Stimulated activated CD8-positive, alpha-beta memory T cell treated with anti-CD3 and anti-CD28 coated beads, Interleukin-4, amount 100 ng/mL, for 4 hours (primary cell): Measurements from ENCODE around the gene TIFAB.
"Not testable (repeated sequence)": the region's sequence is repeated elsewhere in the genome, so short reads cannot be mapped to it uniquely, and the experiment has no call there.

Experiments used
- DNase-seq, 2 donors: peaks; one replicate each; pipeline ENCODE4 v3.0.0-alpha.2; 2020; ENCODE audit warnings: low read depth in 2 of 2, low spot score in 1 of 2

TIFAB gene, protein sequence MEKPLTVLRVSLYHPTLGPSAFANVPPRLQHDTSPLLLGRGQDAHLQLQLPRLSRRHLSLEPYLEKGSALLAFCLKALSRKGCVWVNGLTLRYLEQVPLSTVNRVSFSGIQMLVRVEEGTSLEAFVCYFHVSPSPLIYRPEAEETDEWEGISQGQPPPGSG

DNA sequence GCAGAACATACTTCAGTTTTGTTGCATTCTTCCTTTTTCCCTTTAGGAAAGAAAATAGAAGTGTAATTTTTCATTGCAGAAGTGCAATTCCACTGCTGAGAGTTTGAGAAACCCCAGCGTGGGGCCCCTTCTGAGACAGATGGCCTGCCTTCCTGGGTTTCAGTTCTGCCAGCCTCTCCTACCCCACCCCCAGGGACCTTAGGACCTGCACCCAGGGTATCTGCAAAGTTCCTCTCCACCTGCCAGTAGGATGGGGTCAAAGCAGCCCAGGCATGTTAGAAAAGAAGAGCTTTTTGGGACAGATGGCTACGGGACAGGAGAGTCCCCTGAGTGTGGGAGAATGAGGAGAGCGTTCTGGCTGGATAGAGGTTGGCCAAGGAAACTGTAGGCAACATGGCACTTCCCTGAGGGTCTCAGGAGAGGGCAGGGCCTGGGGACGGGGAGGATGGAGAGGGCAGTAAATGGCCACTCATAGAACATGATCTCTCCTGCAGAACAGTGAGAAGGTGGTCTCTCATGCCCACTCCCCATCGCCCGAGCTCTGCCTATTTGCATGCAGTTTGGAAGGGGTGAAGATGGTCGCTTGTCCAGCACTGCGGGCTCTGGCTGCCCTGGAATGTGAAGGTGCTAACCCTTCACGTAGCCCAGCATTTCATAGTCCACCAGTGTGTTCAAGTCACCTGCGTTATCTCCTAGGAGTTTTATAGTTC, at the start of gene TIFAB:
Gene TIFAB, minus strand, starts transcription at position 31 of the 710 bp plus-strand sequence. CDS start 2,412 bp downstream, outside the sequence.
- no peak for DNase-seq

DNA sequence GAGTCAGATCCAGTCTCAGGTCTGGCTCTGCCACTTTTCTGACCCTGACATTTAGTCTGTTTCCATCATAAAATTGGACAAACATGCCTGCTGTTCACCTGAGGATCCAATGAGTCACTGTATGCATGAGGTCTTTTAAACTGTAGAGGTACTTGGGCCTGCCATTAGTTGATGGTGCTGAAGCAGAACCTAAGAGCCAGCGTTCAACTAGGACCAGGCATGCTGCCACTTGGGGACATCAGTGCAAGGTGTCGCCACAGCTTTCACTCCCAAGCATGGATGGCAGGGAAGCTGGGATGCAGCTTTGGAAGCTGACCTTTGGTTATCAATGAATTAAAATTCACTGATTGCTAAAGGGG, 46.5 kb upstream of the TIFAB start:
- DNase-seq, result no peak

DNA sequence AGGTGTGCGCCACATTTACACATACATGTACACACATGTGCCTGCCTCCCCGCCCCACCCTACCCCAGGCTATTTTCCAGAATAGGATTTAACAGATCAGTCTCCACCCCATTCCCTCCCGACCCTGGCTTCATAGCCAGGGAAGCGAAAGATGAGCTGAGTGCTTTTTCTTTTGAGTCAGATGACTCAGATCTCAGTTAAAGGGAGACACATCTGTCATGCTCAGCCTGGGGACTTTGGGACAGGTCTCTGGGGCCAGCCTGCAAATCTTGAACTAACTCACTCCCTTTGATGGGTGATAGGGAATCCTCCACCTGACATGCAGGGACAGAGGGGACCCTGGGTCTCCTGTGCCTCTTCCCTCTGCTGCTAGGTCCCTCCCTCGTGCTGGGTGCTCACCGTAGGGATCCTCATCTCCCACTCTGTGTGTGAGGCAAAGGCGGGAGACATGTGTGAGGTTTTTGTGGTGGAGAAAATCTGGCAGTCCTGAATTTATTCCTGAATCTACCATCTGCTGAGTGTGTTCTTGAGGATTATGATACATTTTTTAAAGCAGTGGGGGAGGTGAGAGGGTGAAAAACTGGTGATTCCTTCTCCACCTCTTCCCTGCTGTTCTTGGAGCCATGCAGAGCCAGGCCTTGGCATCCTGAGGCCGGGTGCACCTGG, 46.0 kb upstream of the TIFAB start:
- no peak for DNase-seq

DNA sequence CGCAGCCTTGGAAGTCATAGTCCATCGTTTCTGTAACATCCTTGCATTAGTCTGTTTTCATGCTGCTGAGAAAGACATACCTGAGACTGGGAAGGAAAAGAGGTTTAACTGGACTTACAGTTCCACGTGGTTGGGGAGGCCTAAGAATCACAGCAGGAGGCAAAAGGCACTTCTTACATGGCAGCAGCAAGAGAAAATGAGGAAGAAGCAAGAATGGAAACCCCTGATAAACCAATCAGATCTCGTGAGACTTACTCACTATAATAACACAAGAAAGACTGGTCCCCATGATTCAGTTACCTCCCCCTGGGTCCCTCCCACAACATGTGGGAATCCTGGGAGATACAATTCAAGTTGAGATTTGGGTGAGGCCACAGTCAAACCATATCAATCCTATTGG, 43.4 kb upstream of the TIFAB start:
- DNase-seq, result not testable (repeated sequence)

DNA sequence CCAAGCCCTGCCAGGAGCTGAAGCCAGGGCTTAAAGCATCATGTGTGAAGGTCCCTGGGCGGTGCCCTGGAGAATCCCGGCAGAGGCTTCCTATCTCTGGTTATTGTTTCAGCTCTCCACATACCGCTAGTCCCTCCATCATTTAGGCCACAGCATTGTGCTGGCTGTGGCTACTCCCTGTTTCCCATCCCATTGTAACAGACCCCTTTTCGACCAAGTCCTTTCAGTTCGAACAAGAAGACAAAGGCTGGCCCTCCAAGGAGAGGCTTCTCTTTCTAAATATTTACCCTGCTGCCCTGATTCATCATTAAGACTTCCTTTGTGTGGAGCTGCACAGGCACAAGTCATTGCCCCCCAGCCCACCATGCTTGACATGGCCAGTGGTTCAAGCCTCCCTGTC, 42.0 kb upstream of the TIFAB start:
- no peak for DNase-seq

DNA sequence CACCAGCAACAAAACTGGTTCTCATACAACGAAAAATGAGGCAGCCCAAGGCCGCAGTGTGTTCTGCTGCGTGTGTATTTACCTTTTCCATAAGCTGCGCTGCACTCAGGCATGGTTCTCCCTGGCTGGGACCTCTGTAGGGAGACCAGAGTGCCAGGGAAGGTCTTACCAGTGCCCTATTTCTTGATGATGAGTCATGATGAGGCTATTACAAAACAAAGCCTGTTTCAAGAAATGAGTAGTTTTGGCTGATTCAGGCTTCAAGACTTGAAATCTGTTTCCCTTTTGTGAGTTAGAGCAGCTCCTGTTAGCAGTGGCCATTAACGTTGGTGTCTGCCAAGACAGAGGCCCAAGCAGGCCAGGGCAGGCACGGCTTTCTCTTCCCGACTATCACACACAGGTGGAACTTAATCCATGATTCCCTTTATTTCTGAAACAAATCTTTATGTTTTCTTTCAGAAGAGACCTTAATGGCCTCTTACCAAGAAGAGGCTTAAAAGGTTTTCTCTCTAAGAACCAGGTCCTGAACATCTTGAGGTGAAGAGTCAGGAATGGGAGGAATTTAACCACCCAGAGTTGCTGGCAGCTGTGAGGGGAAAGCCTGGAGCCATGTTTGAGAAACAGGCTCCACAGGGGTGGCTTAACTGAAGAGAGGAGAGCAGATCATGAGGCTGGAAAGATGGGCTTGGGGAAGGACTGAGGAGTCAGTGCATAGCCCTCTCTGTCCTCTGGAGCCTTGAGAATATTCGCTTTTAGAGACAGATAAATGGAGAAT, 41.4 kb upstream of the TIFAB start:
- no peak for DNase-seq

DNA sequence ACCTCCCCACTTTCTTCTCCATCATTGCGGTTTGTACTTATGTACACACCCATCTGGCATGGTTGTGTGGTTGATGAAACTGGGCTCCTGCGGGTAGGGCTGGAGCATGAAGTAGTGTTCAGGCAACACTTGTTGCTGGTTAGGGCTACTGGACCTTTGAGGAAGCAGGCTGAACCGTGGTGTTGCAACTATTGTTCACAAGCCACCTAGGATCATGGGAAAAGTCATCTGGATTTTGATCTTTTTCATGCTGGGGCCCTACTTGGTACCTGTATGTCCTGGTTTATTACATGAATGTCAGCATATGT, 40.1 kb upstream of the TIFAB start:
- DNase-seq, result no peak

DNA sequence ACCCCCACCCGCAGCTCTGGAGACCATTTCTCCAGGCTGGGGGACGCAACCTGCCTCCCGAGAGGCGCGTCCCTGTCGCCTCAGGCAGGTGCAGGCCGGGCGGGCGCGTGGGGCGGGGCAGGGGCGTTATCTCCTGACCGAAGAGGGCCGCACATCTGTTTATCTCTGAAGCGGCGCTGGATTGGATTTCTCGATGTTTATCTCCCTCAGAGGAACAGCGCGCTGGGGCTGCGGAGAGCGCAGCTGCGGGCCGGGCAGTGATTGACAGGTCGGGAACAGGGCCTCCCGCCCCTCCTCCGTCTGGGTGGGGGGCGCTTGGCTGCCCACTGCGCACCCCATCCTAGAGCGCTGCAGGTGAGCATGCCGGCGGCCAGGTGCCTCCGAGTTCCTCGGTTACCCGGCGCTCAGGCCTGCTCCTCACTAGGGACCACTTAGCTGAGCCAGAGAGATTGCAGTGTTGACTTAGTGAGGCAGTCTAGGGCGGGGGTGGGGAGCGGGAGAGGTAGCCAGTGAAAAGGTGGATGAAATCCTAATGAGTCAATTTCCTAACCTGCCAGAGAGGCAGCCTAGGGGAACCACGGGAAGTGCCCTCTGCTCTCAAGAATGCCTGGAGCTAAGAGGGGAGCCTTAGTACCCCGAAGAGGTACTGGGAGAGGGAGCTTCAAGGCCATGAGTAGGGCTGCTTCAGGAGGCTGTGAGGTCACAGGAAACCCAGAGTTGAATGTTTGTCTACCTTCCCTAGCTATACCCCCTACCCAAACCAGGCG, 39.6 kb upstream of the TIFAB start:
- no peak for DNase-seq

DNA sequence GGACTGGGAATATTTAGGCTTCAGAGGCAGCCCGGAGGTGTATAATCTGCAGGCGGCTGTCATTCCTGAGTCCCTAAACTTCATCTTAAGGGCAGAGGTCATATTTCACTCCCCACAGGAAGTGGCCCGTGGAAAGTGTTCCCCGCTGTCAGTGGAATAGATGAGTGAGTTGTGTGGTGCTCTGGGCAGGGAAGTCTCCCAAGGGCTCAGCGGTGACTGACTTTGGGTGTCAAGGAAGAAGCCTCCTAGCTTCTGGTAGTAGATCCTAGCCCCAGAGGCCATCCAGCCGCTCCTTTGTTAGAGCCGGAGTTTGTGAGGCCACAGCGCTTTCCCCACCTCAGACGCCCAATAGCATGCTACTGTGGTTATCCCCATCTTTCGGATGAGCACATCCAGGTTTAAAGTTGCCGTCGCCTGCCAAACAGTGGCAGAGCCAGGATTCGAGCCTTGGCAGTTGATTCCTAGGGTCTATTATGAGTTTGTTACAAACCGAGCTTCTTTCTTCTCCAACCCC, 38.9 kb upstream of the TIFAB start:
- no peak for DNase-seq

DNA sequence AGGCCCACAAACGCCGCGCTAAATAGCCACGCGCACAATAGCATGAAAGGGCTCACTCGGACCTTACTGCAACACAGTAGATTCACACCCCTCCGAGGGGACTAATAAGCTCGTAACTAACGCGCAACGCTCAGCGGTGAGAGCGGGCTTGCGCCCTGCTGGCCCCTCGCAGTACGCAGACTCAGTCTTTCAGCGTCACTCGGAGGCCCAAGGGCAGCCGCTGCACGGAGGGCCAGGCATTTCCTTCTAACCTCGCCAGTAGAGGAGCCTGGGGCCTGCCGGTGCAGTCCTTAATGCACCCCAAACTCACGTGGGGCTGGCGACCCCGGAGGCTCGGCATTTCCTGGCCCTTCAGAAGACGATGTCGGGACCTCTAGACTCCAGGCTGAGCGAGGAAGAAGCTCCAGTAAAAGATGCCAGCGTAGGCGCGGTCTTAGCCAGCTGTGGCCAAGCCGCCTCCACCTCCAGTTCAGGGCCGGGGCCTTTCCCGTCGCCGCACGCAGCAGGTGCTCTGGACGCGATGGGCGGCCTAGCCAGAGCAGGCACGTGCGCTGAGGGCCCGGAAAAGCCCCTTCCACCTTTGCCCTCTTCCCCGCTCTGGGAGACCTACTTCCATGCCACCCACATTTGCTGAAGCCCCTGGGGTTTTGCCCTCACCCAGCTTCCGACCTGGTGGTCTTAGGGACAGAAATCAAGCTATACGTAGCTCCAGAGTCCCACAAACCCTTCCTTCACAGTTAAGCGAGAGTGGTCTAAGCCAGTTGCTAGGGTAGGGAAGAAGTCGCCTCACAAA, 38.3 kb upstream of the TIFAB start:
- DNase-seq, result no peak

DNA sequence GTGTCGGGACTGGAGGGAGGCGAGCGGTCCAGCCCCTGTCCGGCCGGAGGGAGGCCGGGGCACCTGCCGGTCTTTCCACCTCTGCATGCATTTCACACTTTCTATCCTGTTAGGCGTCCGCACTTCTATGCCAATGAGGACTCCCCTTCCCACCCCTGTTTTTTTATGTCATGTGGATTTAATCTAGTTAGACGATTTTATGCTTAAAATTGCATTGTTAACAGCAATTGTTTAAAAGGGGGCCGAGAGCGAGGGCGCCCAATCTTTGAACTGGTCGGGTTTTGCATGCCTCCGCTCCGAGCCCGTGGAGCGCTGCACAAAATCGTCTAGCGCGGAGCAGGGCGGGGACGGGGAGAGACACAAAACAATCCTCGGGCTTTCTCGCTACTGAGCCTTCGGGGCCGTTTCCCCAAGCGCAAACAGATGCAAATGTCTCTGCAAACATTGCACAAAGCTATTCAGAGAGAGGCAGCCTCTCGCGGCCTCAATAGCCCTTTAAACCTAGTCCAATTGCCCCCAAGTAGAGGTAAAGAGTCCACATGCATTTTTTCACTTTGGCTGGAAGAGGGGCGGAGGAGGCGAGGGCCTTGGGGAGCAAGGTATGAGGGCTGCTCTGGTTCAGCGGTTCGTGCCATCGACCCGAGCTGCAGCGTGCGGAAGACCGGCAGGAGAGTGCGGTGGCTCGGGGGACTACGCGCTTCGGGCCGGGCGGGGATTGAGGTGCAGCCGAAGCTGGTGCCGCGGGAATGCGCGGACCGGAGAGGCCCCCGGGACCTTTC, 37.5 kb upstream of the TIFAB start:
- DNase-seq, result no peak

DNA sequence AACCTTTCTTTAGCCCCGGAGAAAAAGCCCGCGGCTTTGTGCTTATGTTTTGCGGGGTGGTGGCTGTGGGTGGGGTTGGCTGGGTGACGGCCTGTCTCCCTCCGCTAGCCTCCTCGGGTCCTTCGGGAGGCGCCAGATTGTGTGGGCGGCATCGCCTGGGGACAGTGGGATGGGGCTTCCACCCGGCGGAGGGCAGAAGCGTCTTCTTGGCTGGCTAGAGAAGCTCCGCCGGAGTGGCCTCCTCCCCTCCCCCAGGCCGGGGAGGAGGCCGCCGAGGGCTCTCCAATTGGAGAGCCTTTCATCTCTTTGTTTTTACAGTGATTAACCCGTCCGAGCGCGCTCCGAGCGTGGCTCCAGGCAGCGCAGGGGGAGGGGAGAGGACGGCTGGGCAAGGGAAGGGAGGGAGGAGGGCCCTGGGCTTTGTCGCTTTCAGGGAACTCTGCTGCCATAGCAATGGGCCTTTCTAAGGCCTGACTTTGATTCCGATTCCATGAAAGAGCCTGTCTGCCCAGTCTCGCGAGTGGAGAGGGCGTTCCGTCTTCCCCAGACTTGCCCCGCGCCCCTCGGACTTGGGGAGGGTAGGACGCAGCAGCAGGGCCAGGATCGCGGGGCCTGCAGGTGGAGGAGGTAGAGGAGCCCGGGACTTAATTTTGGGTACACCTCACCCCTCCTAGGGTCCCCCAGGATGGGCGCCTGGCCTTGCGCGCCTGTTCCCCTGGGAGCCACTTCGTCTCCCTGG, 36.7 kb upstream of the TIFAB start:
- DNase-seq, result no peak

DNA sequence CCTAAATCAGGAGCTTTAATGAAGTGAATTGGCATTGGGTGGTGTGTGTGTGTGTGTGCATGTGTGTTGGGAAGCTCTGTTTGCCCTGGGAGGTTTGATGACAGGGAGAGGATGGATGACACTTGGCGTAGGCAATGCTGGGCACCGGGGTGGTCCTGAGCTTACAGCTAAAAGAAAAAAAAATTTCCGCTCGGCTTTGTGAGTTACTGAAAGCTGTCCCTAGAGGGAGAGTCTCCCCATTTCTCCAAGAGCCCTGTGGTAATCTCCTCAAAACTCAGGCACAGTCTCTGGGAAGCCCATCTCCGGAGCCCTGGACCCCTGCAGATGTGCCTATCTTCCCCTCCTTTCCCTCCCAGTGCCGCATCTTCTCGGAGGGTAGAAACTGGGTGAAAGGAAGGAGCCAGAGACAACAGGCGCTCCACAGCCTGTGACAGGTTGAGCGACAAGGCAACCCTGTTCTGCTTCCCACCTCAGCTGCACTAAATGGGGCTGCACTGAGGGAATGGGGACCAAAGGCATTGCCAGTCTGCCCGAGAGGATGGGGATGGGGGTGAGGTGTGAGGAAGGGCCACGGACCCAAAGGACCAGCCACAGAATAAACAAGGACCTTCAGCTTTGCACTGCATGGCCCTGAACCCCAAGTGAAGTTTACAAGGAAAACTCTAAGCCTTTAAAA, 35.8 kb upstream of the TIFAB start:
- DNase-seq, result no peak

DNA sequence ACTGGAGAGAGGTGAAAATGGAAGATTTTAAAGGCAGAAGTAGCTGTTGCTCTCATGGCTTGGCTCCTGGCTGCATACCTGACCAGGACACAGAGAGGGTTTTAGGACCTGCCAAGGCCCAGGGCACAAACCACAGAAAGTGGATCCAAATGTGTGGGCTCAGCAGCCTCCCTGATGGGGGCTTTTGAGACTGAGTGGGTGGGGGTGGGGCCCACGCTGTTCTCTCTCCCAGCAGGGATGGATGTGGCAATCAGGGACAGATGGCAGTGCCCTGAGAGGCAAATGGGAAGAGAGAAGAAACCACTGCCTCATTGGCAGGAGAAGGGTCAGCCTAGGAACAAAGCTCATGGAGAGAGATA, 34.9 kb upstream of the TIFAB start:
- DNase-seq, result no peak

DNA sequence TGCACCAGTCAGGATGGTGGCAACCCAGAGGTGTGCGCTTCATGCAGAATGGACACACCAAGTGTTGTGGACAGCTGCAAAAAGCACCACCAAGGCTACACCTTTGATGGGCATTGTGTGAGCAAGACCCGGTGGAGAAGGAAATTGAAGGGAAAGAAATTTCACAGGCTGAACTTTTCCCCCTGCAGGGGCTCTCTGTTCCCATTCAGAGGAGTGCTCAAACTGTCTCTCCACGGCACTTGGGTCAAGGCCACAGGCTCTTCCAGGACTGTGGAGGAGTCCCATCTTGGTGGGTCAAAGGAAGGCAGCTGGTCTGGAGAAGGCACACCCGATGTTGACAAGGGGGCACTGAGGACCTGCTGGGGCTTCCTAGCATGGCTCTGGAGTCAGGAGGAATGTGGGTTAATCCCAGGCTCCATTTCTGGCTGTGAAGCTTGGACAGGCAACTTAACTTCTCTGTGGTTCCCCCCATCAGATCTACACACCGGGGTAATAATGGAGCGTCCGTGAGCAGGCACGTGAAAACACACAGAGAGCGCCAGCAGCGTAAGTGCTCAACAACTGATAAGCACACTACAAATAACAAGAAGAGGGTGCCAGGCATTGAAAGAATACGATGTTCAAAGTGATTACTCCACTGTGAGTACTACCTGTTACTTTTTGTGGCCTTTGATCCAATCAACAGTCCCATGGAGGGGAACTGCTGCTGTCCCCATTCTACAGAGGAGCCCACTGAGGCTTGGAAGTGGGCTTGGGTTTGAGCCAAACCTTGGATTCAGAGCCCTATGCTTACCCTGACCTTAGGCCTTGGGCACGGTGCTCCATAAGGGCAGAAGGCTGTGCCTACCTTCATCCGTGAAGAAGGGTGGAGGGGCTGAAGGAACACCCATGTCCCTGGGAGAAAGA, 34.2 kb upstream of the TIFAB start:
- DNase-seq, result no peak

DNA sequence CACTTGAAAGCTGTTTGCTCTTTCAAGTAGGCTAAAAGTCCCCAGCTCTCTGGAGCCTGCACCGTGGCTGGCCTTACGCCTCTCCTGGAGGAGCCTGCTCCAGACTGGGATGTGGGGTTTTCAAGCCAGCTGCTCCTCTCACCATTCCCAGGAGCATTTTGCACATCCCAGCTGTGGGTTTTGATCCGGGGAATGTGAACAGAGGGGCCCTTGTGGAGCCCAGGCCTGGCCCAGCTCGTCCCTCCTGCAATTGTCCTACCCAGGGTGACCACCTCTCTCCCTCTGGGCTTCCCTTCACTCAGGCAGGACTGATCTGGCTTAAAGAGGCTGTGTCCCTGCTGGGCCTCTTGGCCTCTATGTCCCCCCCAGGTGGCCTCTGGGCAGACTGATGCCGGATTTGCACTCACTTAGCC, 32.5 kb upstream of the TIFAB start:
- DNase-seq, result no peak

DNA sequence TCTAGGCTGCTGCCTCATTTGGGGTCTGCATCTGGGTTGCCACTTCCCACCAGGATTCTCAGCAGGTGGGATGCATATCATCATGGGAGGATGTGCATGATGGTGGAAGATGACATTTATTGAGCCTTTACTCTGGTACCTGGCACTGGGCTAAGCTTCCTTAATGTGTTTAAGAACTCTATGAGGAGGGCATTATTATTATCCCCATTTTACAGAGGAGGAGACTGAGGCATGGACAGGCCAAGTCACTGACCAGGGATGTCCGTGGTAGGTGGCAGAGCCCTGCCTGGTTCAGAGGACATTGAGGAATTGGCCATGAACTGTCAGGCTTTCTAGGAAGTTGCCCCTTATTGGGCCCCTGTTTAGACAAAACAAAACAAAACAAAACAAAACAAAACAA, 31.1 kb upstream of the TIFAB start:
- DNase-seq, result no peak
